Transverse colon (tissue), 4 donors: ENCODE measurements around the gene EVI5. TPM values are rescaled to one million over a fixed set of nuclear protein-coding genes. Genes with fewer than 3 reads are reported as not detected.

ENCODE experiments used
- DNase-seq: peaks from one replicate; pipeline ENCODE4 v3.0.0-alpha.2; 2019
- H3K27ac ChIP-seq, 4 donors: fragments of 200-600 bp; sonication (generic); 2 replicates each; pipeline ENCODE4 v1.5.1; 2016 to 2018; ENCODE audit warnings: inconsistent platforms in 4 of 4
- H3K27me3 ChIP-seq: fragments of 200-600 bp; sonication (generic); 2 replicates; pipeline ENCODE4 v1.5.1; 2017; ENCODE audit warnings: inconsistent platforms
- H3K36me3 ChIP-seq, 4 donors: fragments of 200-600 bp; sonication (generic); 2 replicates each; pipeline ENCODE4 v1.5.1; 2017 to 2019; ENCODE audit warnings: inconsistent platforms in 4 of 4
- H3K4me1 ChIP-seq, 4 donors: fragments of 200-600 bp; sonication (generic); 2 replicates each; pipeline ENCODE4 v1.5.1; 2017 to 2020; ENCODE audit warnings: inconsistent platforms in 4 of 4
- H3K4me3 ChIP-seq, 4 donors: fragments of 200-600 bp; sonication (generic); 1 replicate in 1 of 4; 2 replicates in 3 of 4; pipeline versions ENCODE4 v1.5.1 to v1.6.1; 2017 to 2019; ENCODE audit warnings: inconsistent platforms in 4 of 4
- H3K9me3 ChIP-seq, 2 donors: fragments of 200-600 bp; sonication (generic); 2 replicates each; pipeline ENCODE4 v1.5.1; 2017 to 2019; ENCODE audit warnings: inconsistent platforms in 2 of 2
- CTCF ChIP-seq, 5 experiments: fragments of 200-600 bp in 3 of 5; fragments of 450-650 bp in 2 of 5; sonication (generic) in 3 of 5; IDR thresholded peaks; 1 replicate in 2 of 5; 2 replicates in 3 of 5; pipeline ENCODE4 v1.5.1; 2016 to 2017; ENCODE audit warnings: antibody characterized with exemption in 5 of 5, inconsistent platforms in 3 of 5, mild to moderate bottlenecking in 2 of 5, moderate library complexity in 1 of 5
- EP300 ChIP-seq: sonication (generic); formaldehyde crosslinking; IDR thresholded peaks from one replicate; pipeline ENCODE4 v1.6.1; 2017; ENCODE audit warnings: antibody characterized with exemption, low read depth
- POLR2A ChIP-seq: fragments of 450-650 bp; IDR thresholded peaks from one replicate; pipeline ENCODE4 v1.6.1; 2016; ENCODE audit warnings: antibody characterized with exemption, mild to moderate bottlenecking, moderate library complexity
- POLR2AphosphoS5 ChIP-seq, 3 donors: sonication (generic); formaldehyde crosslinking; IDR thresholded peaks; one replicate each; pipeline ENCODE4 v1.6.1; 2016; ENCODE audit warnings: antibody characterized with exemption in 3 of 3
- WGBS, 2 donors: methylation state at CpG; one replicate each; pipeline ENCODE4 v1.1.5; 2018; ENCODE audit warnings: low coverage in 1 of 2; 5-methylcytosine and 5-hydroxymethylcytosine counted together
- in situ Hi-C, 4 donors: fragments of 200-750 bp; cut with MboI; loops; one replicate each; pipeline versions ENCODE4 v1.15.0 to v1.15.1; 2017; ENCODE audit warnings: low sequenced_read_pairs in 3 of 4, low pct_ligation_motif_present in 1 of 4, low pct_unique_long_range_greater_than_20kb in 1 of 4
- intact Hi-C: fragments of 100-400 bp; cut with DNase I; formaldehyde crosslinking; loops from one replicate; pipeline ENCODE4 v1.15.1; 2023; ENCODE audit warnings: low total_unique reads
- total RNA-seq, 4 donors: library from RNA; depleted of rRNA; stranded (reverse); fragments of >200 nt; gene quantifications; one replicate each; pipeline ENCODE4 v1.1.0, GENCODE V29; 2016

EVI5 gene
- 10 to 100 TPM; 10.5 to 57.6 (median 15.3) TPM for total RNA-seq

GRCh38 chr1:92784639-92785500 is at the start of gene EVI5:
Gene EVI5 (minus strand): TSS chr1:92785108. CDS start chr1:92736546, 48,562 bp downstream.
- Histone ChIP-seq H3K4me1 (peaks cover 3 to 28% (median 20%) of the 10 kb centered on the region in 4 donors), H3K27me3 (no peaks in the 10 kb centered on the region), H3K36me3 (no peaks in the 10 kb centered on the region), H3K9me3 (no peaks in the 10 kb centered on the region), H3K27ac (peak within 1 kb of the TSS; percentile 98 to 100 (median 100)), H3K4me3 (peak within 1 kb of the TSS; percentile 78 to 99 (median 83))
- in situ Hi-C loops (no loop called here), intact Hi-C loops (no loop called here)
- TF ChIP-seq CTCF (IDR thresholded peaks at IDR 0.05) (peak in 3 of 5 experiments; percentile 18 to 59 (median 36)), POLR2A (peak; percentile 86), EP300 (no peak), POLR2AphosphoS5 (IDR thresholded peaks at IDR 0.05) (peak; percentile 67 to 89 (median 87))
- peak; percentile 96 for DNase-seq
- 0% methylated on average over 70 of the region's 94 CpGs; no CpG with 5 or more reads in 1 of the 2 donors for WGBS, 2 donors

DNA sequence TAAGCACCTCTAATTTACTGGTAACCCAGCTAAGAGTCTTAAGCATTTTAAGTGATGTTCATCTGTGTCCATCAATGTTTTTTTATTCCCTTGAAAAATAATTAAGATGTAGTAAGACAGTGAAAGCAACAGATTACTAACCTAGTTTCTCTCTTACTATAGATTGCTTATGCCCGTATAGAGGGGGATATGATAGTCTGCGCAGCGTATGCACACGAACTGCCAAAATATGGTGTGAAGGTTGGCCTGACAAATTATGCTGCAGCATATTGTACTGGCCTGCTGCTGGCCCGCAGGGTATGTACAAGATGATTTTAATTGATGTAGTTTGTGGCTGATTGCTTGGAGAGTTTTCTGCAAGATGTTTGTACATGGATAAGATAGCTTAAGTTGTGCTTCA is 49.7 kb upstream of the EVI5 start:
- peaks cover 15 to 68% (median 31%) of the 10 kb centered on the region in 4 donors for H3K4me1 ChIP-seq
- H3K36me3 ChIP-seq: peaks cover 0 to 31% (median 15%) of the 10 kb centered on the region in 4 donors
- 58 to 65% methylated on average over 4 to 5 of the region's 5 CpGs for WGBS, 2 donors
- no peak for DNase-seq
- no peaks in the 10 kb centered on the region for H3K27me3 ChIP-seq
- no peaks in the 10 kb centered on the region for H3K9me3 ChIP-seq
- H3K4me3 ChIP-seq: peak overlapping the region in 1 of 4 donors; percentile 95
- intact Hi-C loops (no loop called here), in situ Hi-C loops (no loop called here)
- H3K27ac ChIP-seq: peak overlapping the region; percentile 88 to 97 (median 94)
- TF ChIP-seq CTCF (IDR thresholded peaks at IDR 0.05) (no peak), EP300 (no peak), POLR2A (no peak)

- TF ChIP-seq CTCF (IDR thresholded peaks at IDR 0.05) (no peak), POLR2AphosphoS5 (IDR thresholded peaks at IDR 0.05) (no peak), POLR2A (no peak), EP300 (no peak)
- no peaks in the 10 kb centered on the region for H3K27me3 ChIP-seq
- 35 to 41% methylated on average over 4 to 5 of the region's 5 CpGs for WGBS, 2 donors
- no peaks in the 10 kb centered on the region for H3K9me3 ChIP-seq
- in situ Hi-C loops: no loop called here
- peaks cover 15 to 62% (median 29%) of the 10 kb centered on the region in 4 donors for H3K4me1 ChIP-seq
- H3K4me3 ChIP-seq: peak overlapping the region in 2 of 4 donors; percentile 88 to 95
- intact Hi-C loops: no loop called here
- peak overlapping the region; percentile 88 to 97 (median 94) for H3K27ac ChIP-seq
- H3K36me3 ChIP-seq: peaks cover 0 to 27% (median 11%) of the 10 kb centered on the region in 4 donors
- no peak for DNase-seq
Observed at GRCh38 chr1:92833840-92834239, 48.9 kb upstream of the EVI5 start.

- TF ChIP-seq POLR2AphosphoS5 (IDR thresholded peaks at IDR 0.05): no peak
- TF ChIP-seq EP300: no peak
- TF ChIP-seq CTCF (IDR thresholded peaks at IDR 0.05): no peak
- TF ChIP-seq POLR2A: no peak
- no peaks in the 10 kb centered on the region for H3K27me3 ChIP-seq
- intact Hi-C loops: no loop called here
- in situ Hi-C loops: no loop called here
- H3K4me1 ChIP-seq: peaks cover 15 to 49% (median 29%) of the 10 kb centered on the region in 4 donors
- WGBS, 2 donors: 0 to 1% methylated on average over 10 to 19 of the region's 19 CpGs
- H3K4me3 ChIP-seq: peak overlapping the region; percentile 58 to 95 (median 88)
- no peaks in the 10 kb centered on the region for H3K9me3 ChIP-seq
- H3K36me3 ChIP-seq: peaks cover 0 to 15% (median 7%) of the 10 kb centered on the region in 4 donors
- no peak for DNase-seq
- peak overlapping the region; percentile 88 to 97 (median 94) for H3K27ac ChIP-seq
Observed at GRCh38 chr1:92832537-92833114, 47.7 kb upstream of the EVI5 start.
